HG03159 (cell line): ENCODE data around the gene HEPN1.

Experiments used
- ATAC-seq: cut with Tn5 transposase; IDR thresholded peaks from one replicate; pipeline ENCODE4 v1.9.1; 2021; ENCODE audit warnings: mild to moderate bottlenecking, moderate library complexity; ENCODE audit not compliant: unreplicated experiment

The HEPN1 gene

GRCh38 chr11:124884869-124885479 is 34.1 kb upstream of the HEPN1 start:
- ATAC-seq: no peak

GRCh38 chr11:124886476-124886875 is 32.6 kb upstream of the HEPN1 start:
- ATAC-seq: no peak

GRCh38 chr11:124886978-124887666 is 31.9 kb upstream of the HEPN1 start:
- ATAC-seq: no peak

- ATAC-seq: no peak
Observed at GRCh38 chr11:124887667-124888013, 31.4 kb upstream of the HEPN1 start.

GRCh38 chr11:124889191-124890091 is 29.6 kb upstream of the HEPN1 start:
- no peak for ATAC-seq

GRCh38 chr11:124890151-124890550 is 28.9 kb upstream of the HEPN1 start:
- no peak for ATAC-seq

GRCh38 chr11:124890683-124891372 is 28.2 kb upstream of the HEPN1 start:
- no peak for ATAC-seq

GRCh38 chr11:124891373-124891861 is 27.6 kb upstream of the HEPN1 start:
- ATAC-seq: no peak

- no peak for ATAC-seq
Observed at GRCh38 chr11:124892146-124892545, 26.9 kb upstream of the HEPN1 start.

GRCh38 chr11:124892750-124893454 is 26.1 kb upstream of the HEPN1 start:
- no peak for ATAC-seq

- ATAC-seq: no peak
Observed at GRCh38 chr11:124893781-124894401, 25.2 kb upstream of the HEPN1 start.

GRCh38 chr11:124894606-124895430 is 24.2 kb upstream of the HEPN1 start:
- no peak for ATAC-seq

GRCh38 chr11:124895471-124895971 is 23.5 kb upstream of the HEPN1 start:
- ATAC-seq: no peak

- ATAC-seq: no peak
Observed at GRCh38 chr11:124896071-124896750, 22.8 kb upstream of the HEPN1 start.

- no peak for ATAC-seq
Observed at GRCh38 chr11:124896821-124897391, 22.1 kb upstream of the HEPN1 start.

- no peak for ATAC-seq
Observed at GRCh38 chr11:124897674-124898262, 21.3 kb upstream of the HEPN1 start, which contains the start of gene ROBO4. TSS of gene ROBO4 (minus strand) at chr11:124897865. CDS start at chr11:124897795, 70 bp downstream.

GRCh38 chr11:124898263-124898680 is 20.8 kb upstream of the HEPN1 start:
- no peak for ATAC-seq
